NT2/D1 (cell line): ENCODE measurements around the gene CANX.

Source experiments
- SUZ12 ChIP-seq: IDR thresholded peaks from 2 replicates; pipeline ENCODE4 v1.6.1; 2011; ENCODE audit not compliant: insufficient read length, insufficient read depth; ENCODE audit errors: extremely low read depth
- YY1 ChIP-seq: IDR thresholded peaks from 2 replicates; pipeline ENCODE4 v1.6.1; 2011; ENCODE audit not compliant: insufficient read length, insufficient read depth
- ZNF274 ChIP-seq: IDR thresholded peaks from 2 replicates; pipeline ENCODE4 v1.6.1; 2011; ENCODE audit warnings: mild to moderate bottlenecking, low read depth, low read length

- TF ChIP-seq YY1 = no peak
- TF ChIP-seq ZNF274 = no peak
- no peak for TF ChIP-seq SUZ12
Observed at GRCh38 chr5:179678223-179679013, 20.3 kb upstream of the CANX start.
